KMS-11 (cell line): ENCODE data around the gene UBE2D3.
"Not testable (repeated sequence)": the region's sequence is repeated elsewhere in the genome, so short reads cannot be mapped to it uniquely, and the experiment has no call there.

Experiments used
- H2AFZ ChIP-seq: fragments of 200-600 bp; sonication (generic); 2 replicates; pipeline ENCODE4 v1.6.1; 2016; ENCODE audit warnings: antibody characterized with exemption, mixed run types, low read depth
- H3K27ac ChIP-seq: fragments of 200-600 bp; sonication (generic); 2 replicates; pipeline ENCODE4 v1.6.1; 2016; ENCODE audit warnings: mild to moderate bottlenecking, mixed run types
- H3K27me3 ChIP-seq: fragments of 200-600 bp; sonication (generic); 2 replicates; pipeline ENCODE4 v1.6.1; 2017; ENCODE audit warnings: mild to moderate bottlenecking, low read depth, mixed run types, moderate library complexity; ENCODE audit not compliant: insufficient read depth
- H3K36me3 ChIP-seq: fragments of 200-600 bp; sonication (generic); 2 replicates; pipeline ENCODE4 v1.6.1; 2017; ENCODE audit warnings: mild to moderate bottlenecking, mixed run types; ENCODE audit not compliant: insufficient read depth
- H3K4me1 ChIP-seq: fragments of 200-600 bp; sonication (generic); 2 replicates; pipeline ENCODE4 v1.6.1; 2016; ENCODE audit warnings: mild to moderate bottlenecking, low read depth, mixed run types; ENCODE audit not compliant: poor library complexity, severe bottlenecking
- H3K4me2 ChIP-seq: fragments of 200-600 bp; sonication (generic); 2 replicates; pipeline ENCODE4 v1.7.0; 2016; ENCODE audit warnings: mild to moderate bottlenecking, mixed run types
- H3K4me3 ChIP-seq: fragments of 200-600 bp; sonication (generic); IDR thresholded peaks from 2 replicates; pipeline ENCODE4 v1.6.1; 2017; ENCODE audit warnings: low read depth, low read length, mixed read lengths; ENCODE audit not compliant: insufficient read depth
- H3K79me2 ChIP-seq: fragments of 200-600 bp; sonication (generic); 2 replicates; pipeline ENCODE4 v1.6.1; 2016; ENCODE audit warnings: low read depth, mixed run types; ENCODE audit not compliant: insufficient read depth
- H3K9ac ChIP-seq: fragments of 200-600 bp; sonication (generic); 2 replicates; pipeline ENCODE4 v1.6.1; 2016; ENCODE audit warnings: mild to moderate bottlenecking, mixed run types
- H4K20me1 ChIP-seq: fragments of 200-600 bp; sonication (generic); 2 replicates; pipeline ENCODE4 v1.6.1; 2016; ENCODE audit warnings: mild to moderate bottlenecking, mixed run types; ENCODE audit not compliant: insufficient read depth
- TF ChIP-seq, protein P1 (sequence below): fragments of 200-600 bp; sonication (generic); conservative IDR thresholded peaks from 2 replicates; pipeline ENCODE4 v1.6.1; 2017; ENCODE audit warnings: low read depth, mild to moderate bottlenecking, antibody characterized with exemption, low read length, moderate library complexity, mixed read lengths

The UBE2D3 gene

DNA sequence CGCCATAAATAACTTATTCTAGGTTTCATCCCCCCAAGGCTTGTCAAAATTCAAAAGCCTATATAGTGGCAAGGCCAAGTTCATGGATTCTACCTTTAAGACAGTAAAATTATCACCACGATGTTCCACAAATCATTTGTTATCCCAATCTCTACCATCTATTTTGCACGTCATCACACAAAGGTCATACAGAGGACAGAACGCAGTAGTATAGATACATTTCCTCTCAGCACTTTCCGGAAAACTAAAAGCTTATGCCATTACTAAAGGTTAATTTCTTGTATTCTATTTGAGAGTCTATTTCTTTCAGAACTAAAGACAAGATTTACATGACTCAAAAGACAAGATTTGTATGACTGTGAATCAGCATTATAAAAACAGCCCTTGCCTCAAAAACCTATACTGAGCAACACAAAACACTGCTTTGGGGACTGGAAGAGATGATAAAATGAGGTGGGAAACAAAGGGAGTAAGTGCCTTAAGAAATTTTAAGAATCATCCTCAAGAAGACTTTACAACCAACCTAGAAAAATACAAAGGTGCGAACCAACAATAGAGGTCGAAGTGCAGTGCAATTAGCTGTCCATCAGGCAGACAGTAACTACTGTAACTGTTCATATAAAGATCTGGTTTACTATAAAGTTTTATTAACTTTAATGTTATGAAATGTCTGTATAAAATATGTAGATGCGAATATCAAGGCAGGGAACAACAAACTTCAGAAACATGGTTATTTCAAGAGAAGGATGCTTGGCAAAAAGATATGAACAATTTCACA is 7.6 kb downstream of the UBE2D3 start:
- Histone ChIP-seq H4K20me1 (peaks cover 94% of the 10 kb centered on the region), H3K36me3 (peaks cover 16% of the 10 kb centered on the region; the same call in 1 of the 2 replicates), H3K4me1 (peaks cover 89% of the 10 kb centered on the region), H3K9ac (no peak overlapping the region), H3K4me3 (no peak overlapping the region), H3K79me2 (peaks cover 100% of the 10 kb centered on the region), H3K4me2 (0 out of 2 replicates have a peak overlapping the region, but pooled peaks have one; percentile 11), H3K27ac (no peak overlapping the region), H3K27me3 (no peaks in the 10 kb centered on the region), H2AFZ (no peak overlapping the region)
- TF ChIP-seq, protein P1, sequence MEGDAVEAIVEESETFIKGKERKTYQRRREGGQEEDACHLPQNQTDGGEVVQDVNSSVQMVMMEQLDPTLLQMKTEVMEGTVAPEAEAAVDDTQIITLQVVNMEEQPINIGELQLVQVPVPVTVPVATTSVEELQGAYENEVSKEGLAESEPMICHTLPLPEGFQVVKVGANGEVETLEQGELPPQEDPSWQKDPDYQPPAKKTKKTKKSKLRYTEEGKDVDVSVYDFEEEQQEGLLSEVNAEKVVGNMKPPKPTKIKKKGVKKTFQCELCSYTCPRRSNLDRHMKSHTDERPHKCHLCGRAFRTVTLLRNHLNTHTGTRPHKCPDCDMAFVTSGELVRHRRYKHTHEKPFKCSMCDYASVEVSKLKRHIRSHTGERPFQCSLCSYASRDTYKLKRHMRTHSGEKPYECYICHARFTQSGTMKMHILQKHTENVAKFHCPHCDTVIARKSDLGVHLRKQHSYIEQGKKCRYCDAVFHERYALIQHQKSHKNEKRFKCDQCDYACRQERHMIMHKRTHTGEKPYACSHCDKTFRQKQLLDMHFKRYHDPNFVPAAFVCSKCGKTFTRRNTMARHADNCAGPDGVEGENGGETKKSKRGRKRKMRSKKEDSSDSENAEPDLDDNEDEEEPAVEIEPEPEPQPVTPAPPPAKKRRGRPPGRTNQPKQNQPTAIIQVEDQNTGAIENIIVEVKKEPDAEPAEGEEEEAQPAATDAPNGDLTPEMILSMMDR = no peak

DNA sequence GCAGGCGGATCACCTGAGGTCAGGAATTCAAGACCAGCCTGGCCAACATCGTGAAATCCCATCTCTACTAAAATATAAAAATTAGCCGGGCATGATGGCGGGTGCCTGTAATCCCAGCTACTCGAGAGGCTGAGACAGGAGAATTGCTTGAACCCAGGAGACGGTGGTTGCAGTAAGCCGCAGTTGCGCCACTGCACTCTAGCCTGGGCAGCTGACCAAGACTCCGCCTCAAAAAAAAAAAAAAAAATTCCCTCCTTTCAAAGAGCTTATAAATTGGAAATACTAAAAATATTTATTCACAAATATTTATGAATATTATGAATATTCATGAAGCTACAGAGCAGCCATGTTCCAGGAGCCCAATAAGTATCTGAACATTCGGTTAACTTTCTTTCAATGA is 8.3 kb downstream of the UBE2D3 start:
- H3K27ac ChIP-seq = not testable (repeated sequence)
- peaks cover 93% of the 10 kb centered on the region for H4K20me1 ChIP-seq
- peaks cover 15% of the 10 kb centered on the region; the same call in 1 of the 2 replicates for H3K36me3 ChIP-seq

DNA sequence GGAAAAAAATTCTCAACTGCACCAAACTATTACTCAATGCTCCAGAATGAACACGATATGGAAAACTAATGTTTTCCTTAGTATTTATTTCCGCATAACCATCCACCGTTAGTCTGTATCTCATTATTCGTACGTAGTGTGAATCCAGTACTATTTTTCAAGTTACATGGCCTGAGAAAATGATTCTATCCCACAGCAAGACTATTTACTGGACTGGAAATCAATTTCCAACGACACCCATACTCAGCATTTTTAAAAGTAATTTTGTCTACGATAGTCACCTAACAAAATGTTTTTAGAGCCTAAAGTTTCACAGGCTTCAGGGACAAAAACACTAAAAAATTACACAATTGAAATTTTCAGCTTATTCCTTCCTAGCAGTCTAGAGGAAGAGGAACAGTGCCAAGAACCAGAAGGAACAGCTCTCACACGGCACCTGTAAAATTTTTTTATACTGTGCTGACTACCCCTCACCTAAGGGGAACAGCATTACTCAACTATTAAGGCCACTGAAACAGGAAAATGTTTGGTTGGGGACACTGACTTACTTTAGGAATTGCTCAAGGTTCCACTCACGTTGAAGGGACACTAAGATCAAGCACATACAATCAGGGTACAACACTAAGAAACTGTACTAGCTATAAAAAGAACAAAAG is 9.6 kb downstream of the UBE2D3 start:
- H3K4me1 ChIP-seq = peaks cover 82% of the 10 kb centered on the region
- peaks cover 12% of the 10 kb centered on the region; the same call in 1 of the 2 replicates for H3K36me3 ChIP-seq
- H4K20me1 ChIP-seq = peaks cover 94% of the 10 kb centered on the region

More for the DNA sequence above, 8.3 kb downstream of the UBE2D3 start:
- not testable (repeated sequence) for H3K4me3 ChIP-seq, H3K9ac ChIP-seq, H3K27me3 ChIP-seq, H2AFZ ChIP-seq
- Histone ChIP-seq H3K4me1 (peaks cover 82% of the 10 kb centered on the region), H3K4me2 (0 out of 2 replicates have a peak overlapping the region, but pooled peaks have one; percentile 11), H3K79me2 (peaks cover 100% of the 10 kb centered on the region)

DNA sequence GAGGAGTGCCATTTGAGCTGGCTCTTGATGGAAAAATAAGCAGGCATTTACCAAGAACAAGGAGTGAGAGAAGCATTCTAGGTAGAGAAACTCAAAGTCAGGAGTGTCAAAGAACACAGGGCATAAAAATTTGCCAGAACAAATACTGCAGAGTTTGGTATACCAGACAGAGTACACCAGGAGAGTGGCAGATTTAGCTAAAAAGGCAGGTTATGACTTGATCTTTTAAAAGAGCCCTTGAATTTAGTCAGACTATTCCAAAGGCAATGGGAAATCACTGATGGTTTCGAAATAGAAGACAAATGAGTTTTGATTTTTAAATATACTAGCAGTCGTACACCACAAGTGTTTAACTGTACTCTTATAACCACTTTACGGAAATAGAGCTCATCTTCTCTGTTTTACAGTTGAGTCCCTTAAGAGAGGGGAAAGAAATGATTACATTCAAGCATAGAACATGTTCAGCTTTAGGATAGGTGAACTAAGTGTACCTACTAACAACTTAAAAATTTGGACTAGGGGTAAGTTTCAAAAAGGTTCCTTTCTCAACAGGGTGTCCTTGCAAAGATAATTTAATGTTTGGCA is 10.2 kb downstream of the UBE2D3 start:
- Histone ChIP-seq H3K36me3 (peaks cover 15% of the 10 kb centered on the region; the same call in 1 of the 2 replicates), H3K4me1 (peaks cover 84% of the 10 kb centered on the region), H3K79me2 (peaks cover 100% of the 10 kb centered on the region), H3K9ac (no peak overlapping the region), H4K20me1 (peaks cover 96% of the 10 kb centered on the region), H3K27me3 (no peaks in the 10 kb centered on the region), H3K4me3 (no peak overlapping the region), H3K27ac (no peak overlapping the region), H2AFZ (no peak overlapping the region), H3K4me2 (no peak overlapping the region)
- TF ChIP-seq, protein P1 = no peak

More for the DNA sequence above, 9.6 kb downstream of the UBE2D3 start:
- Histone ChIP-seq H3K4me3 (no peak overlapping the region), H3K4me2 (0 out of 2 replicates have a peak overlapping the region, but pooled peaks have one; percentile 2), H2AFZ (no peak overlapping the region), H3K9ac (no peak overlapping the region), H3K27ac (no peak overlapping the region), H3K79me2 (peaks cover 100% of the 10 kb centered on the region), H3K27me3 (no peaks in the 10 kb centered on the region)
- TF ChIP-seq, protein P1 = no peak
